ENCODE measurements around the gene DLG5. TPM values are rescaled to one million over a fixed set of nuclear protein-coding genes. Genes with fewer than 3 reads are reported as not detected.

DLG5 gene
- total and polyA plus RNA-seq, 2 experiments from 2014 or later = 4.4 to 27.9 TPM

DNA sequence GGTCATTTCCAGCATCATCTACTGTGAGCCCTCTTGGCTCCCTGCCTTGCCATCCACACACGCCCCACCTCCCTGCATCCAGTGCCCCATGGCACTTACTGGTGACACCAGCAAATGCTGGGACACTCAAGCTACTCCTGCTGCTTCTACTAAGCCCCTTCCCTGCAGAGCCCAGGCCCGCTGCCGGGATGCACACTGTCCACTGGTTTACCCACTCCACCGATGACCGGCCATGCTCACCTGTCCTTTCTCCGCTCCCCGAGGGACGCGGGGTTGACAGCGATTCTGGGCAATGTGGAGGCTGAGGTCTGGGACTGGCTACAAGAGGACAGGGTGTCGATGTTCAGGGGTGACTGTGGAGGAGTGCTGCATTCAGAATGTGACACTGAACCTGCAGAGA is 110.2 kb downstream of the DLG5 start:
- Histone ChIP-seq H3K27ac (no peak overlapping the region), H4K20me1 (ENCODE audit: insufficient read depth) (no peaks in the 10 kb centered on the region), H3K36me3 (ENCODE audit: low read depth) (no peaks in the 10 kb centered on the region; the same call in 1 of the 2 replicates), H3K4me2 (ENCODE audit: unreplicated experiment) (no peak overlapping the region), H3K4me1 (ENCODE audit: insufficient read depth) (no peaks in the 10 kb centered on the region), H2AFZ (no peak overlapping the region), H3K9me2 (ENCODE audit: insufficient read depth) (no peaks in the 10 kb centered on the region), H3K79me2 (ENCODE audit: insufficient read depth) (no peaks in the 10 kb centered on the region), H3K9me3 (ENCODE audit: low read depth) (no peaks in the 10 kb centered on the region), H3F3A (ENCODE audit: insufficient read depth) (no peaks in the 10 kb centered on the region), H3K9ac (no peak overlapping the region), H3K27me3 (replicated peaks; ENCODE audit: insufficient read depth) (no peaks in the 10 kb centered on the region), H3K4me3 (no peak overlapping the region)
- in situ Hi-C loops (cut with MboI) = no loop called here
- no peak for TF ChIP-seq EZH2phosphoT487 (IDR thresholded peaks at IDR 0.05; ENCODE audit: insufficient read depth, low read depth)
- no peak for TF ChIP-seq EZH2 (IDR thresholded peaks at IDR 0.05; ENCODE audit: insufficient read depth, poor library complexity, severe bottlenecking)
- WGBS, 2 experiments (ENCODE audit: low coverage in 1 of 2, low lambda C conversion rate in 2 of 2, missing lambda C conversion rate in 2 of 2) = 97% methylated on average over 11 of the region's 11 CpGs
- no peak for DNase-seq

DNA sequence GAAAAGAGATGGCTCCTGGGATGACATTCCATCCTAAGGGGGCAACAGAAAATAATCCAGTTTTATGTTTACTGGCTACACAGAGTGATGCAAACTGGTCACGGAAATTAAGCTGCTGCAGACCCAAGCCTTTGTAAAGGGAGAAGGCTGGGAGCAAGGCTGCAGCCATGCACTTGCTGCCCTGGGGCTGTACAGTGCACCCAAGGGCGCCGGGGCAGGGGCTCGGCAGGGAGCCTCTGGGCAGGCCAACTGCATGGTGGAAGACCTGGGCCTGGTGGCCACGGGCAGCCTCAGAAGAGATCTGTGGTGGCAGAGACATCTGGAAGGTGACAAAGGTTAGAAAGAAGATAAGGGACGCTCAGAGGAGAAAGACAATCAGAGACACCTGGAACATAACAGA is 113.8 kb downstream of the DLG5 start:
- H3K27me3 ChIP-seq (replicated peaks; ENCODE audit: insufficient read depth) = no peaks in the 10 kb centered on the region
- no peaks in the 10 kb centered on the region for H3K9me3 ChIP-seq (ENCODE audit: low read depth)
- no peaks in the 10 kb centered on the region for H3F3A ChIP-seq (ENCODE audit: insufficient read depth)
- H3K9ac ChIP-seq = no peak overlapping the region
- no peak for TF ChIP-seq EZH2 (IDR thresholded peaks at IDR 0.05; ENCODE audit: insufficient read depth, poor library complexity, severe bottlenecking)
- H3K36me3 ChIP-seq (ENCODE audit: low read depth) = no peaks in the 10 kb centered on the region; the same call in 1 of the 2 replicates
- H4K20me1 ChIP-seq (ENCODE audit: insufficient read depth) = no peaks in the 10 kb centered on the region
- no peak overlapping the region for H3K27ac ChIP-seq
- H3K79me2 ChIP-seq (ENCODE audit: insufficient read depth) = no peaks in the 10 kb centered on the region
- H3K4me2 ChIP-seq (ENCODE audit: unreplicated experiment) = no peak overlapping the region
- no peaks in the 10 kb centered on the region for H3K4me1 ChIP-seq (ENCODE audit: insufficient read depth)
- no peak overlapping the region for H3K4me3 ChIP-seq
- in situ Hi-C loops (cut with MboI) = no loop called here
- no peak for DNase-seq
- 92 to 94% methylated on average over 6 of the region's 6 CpGs for WGBS, 2 experiments (ENCODE audit: low coverage in 1 of 2, low lambda C conversion rate in 2 of 2, missing lambda C conversion rate in 2 of 2)
- H2AFZ ChIP-seq = no peak overlapping the region
- no peaks in the 10 kb centered on the region for H3K9me2 ChIP-seq (ENCODE audit: insufficient read depth)

DNA sequence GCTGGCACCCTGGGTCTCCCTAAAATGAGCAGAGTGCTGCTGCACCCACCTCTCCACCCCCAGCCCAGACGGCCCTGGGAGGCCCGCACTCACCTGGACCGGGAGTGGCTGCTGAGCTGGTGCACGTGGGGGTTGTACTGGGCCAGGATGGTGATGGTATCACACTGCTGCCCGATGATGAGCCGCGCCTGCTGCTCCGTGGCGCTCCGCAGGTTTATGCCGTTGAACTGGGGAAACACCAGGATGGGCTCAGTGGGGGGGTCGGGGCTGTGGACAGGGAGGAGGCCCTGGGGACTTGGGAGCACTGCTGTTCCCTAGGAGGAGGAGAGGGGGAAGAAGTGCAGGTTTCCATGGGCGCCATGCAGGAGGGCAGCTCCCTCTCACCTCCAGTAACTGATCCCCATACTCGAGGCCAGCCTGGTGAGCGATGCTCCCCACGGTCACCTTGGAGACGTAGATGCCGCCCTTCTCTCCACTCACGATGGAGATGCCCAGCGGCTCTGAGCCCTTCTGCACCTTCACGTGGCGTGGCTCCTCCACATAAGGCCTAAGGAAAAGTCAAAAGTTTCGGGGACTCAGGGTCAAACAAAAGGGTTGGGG is 114.6 kb downstream of the DLG5 start:
- no peak overlapping the region for H3K4me2 ChIP-seq (ENCODE audit: unreplicated experiment)
- no peaks in the 10 kb centered on the region for H4K20me1 ChIP-seq (ENCODE audit: insufficient read depth)
- H3K36me3 ChIP-seq (ENCODE audit: low read depth) = no peaks in the 10 kb centered on the region; the same call in 1 of the 2 replicates
- WGBS, 2 experiments (ENCODE audit: low coverage in 1 of 2, low lambda C conversion rate in 2 of 2, missing lambda C conversion rate in 2 of 2) = 92 to 95% methylated on average over 16 to 23 of the region's 23 CpGs
- H3K9me3 ChIP-seq (ENCODE audit: low read depth) = no peaks in the 10 kb centered on the region
- H3K9me2 ChIP-seq (ENCODE audit: insufficient read depth) = no peaks in the 10 kb centered on the region
- no peak overlapping the region for H2AFZ ChIP-seq
- H3K9ac ChIP-seq = no peak overlapping the region
- no peak overlapping the region for H3K27ac ChIP-seq
- H3K4me1 ChIP-seq (ENCODE audit: insufficient read depth) = no peaks in the 10 kb centered on the region
- no peaks in the 10 kb centered on the region for H3F3A ChIP-seq (ENCODE audit: insufficient read depth)
- H3K27me3 ChIP-seq (replicated peaks; ENCODE audit: insufficient read depth) = no peaks in the 10 kb centered on the region
- no peaks in the 10 kb centered on the region for H3K79me2 ChIP-seq (ENCODE audit: insufficient read depth)
- DNase-seq = no peak
- TF ChIP-seq EZH2phosphoT487 (IDR thresholded peaks at IDR 0.05; ENCODE audit: insufficient read depth, low read depth) (no peak), EZH2 (IDR thresholded peaks at IDR 0.05; ENCODE audit: insufficient read depth, poor library complexity, severe bottlenecking) (no peak)
- H3K4me3 ChIP-seq = no peak overlapping the region
- in situ Hi-C loops (cut with MboI) = no loop called here

DNA sequence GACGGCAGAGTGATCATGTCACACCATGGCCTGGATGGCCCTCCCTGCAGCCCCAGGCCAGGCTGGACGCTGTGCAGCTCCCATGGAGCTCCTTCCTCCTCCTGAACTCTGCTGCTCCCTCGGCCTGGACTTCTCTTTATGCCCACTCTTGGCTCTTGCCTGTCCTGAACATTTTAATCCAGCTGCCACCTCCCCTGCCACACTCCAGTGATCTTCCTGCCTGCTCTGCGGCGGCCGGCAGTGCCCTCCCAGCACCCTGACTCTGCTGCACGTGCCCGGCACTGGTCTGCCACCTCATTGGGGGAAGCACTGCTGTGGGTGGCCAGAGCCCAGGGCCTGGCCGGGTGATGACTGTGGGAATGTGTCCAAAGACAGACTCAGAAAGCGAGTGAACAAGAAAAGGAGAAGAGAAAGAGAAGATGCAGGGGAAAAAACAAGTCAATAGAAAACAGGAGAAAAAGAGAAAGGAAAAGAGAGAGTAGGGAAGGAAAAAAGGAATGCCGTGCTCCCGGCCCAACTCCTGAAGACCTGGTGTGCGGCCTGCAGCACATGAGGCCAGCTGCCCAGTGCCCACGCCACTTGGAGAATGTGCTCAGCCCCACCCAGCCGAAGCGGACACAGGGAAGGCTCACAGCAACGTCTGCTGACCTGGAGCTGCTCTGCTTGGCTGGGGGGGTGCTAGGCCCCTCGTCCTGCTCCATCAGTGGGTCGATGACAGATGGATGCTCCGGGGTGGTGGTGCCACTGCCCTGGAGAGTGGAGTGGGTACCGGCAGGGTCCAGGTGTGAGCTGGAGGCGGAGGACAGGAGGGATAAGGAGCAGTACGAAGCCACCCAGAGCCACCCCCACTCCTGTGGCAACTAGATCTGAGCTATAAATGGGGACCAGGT is 115.9 kb downstream of the DLG5 start:
- H2AFZ ChIP-seq = no peak overlapping the region
- in situ Hi-C loops (cut with MboI) = no loop called here
- no peaks in the 10 kb centered on the region; the same call in 1 of the 2 replicates for H3K36me3 ChIP-seq (ENCODE audit: low read depth)
- no peaks in the 10 kb centered on the region for H3K4me1 ChIP-seq (ENCODE audit: insufficient read depth)
- 84 to 86% methylated on average over 22 to 23 of the region's 23 CpGs for WGBS, 2 experiments (ENCODE audit: low coverage in 1 of 2, low lambda C conversion rate in 2 of 2, missing lambda C conversion rate in 2 of 2)
- no peak overlapping the region for H3K4me3 ChIP-seq
- no peaks in the 10 kb centered on the region for H3K79me2 ChIP-seq (ENCODE audit: insufficient read depth)
- TF ChIP-seq EZH2phosphoT487 (IDR thresholded peaks at IDR 0.05; ENCODE audit: insufficient read depth, low read depth) (no peak), EZH2 (IDR thresholded peaks at IDR 0.05; ENCODE audit: insufficient read depth, poor library complexity, severe bottlenecking) (no peak)
- no peaks in the 10 kb centered on the region for H3K9me3 ChIP-seq (ENCODE audit: low read depth)
- no peak overlapping the region for H3K4me2 ChIP-seq (ENCODE audit: unreplicated experiment)
- no peaks in the 10 kb centered on the region for H3K27me3 ChIP-seq (replicated peaks; ENCODE audit: insufficient read depth)
- H4K20me1 ChIP-seq (ENCODE audit: insufficient read depth) = no peaks in the 10 kb centered on the region
- H3K27ac ChIP-seq = no peak overlapping the region
- H3K9me2 ChIP-seq (ENCODE audit: insufficient read depth) = no peaks in the 10 kb centered on the region
- no peak overlapping the region for H3K9ac ChIP-seq
- DNase-seq = no peak
- no peaks in the 10 kb centered on the region for H3F3A ChIP-seq (ENCODE audit: insufficient read depth)
